DND-41 (cell line): Measurements from ENCODE around the gene CARS1.
"Not testable (repeated sequence)": the region's sequence is repeated elsewhere in the genome, so short reads cannot be mapped to it uniquely, and the experiment has no call there.

Experiments used
- CTCF ChIP-seq: IDR thresholded peaks from 2 replicates; pipeline ENCODE4 v1.5.1; 2012; ENCODE audit warnings: borderline replicate concordance, low read length, moderate library complexity, mild to moderate bottlenecking; ENCODE audit not compliant: poor library complexity, severe bottlenecking; ENCODE audit errors: extremely low read depth
- EZH2 ChIP-seq: IDR thresholded peaks from 3 replicates; pipeline ENCODE4 v1.6.1; 2012; ENCODE audit warnings: borderline replicate concordance, low read depth, mild to moderate bottlenecking, moderate library complexity, low read length, inconsistent platforms; ENCODE audit not compliant: severe bottlenecking

GRCh38 chr11:3063432-3063831 is 6.2 kb upstream of the CARS1 start:
- TF ChIP-seq CTCF, EZH2: not testable (repeated sequence)
